Uterus (tissue), 2 donors: ENCODE results near the gene ACACB.

ENCODE experiments used
- CTCF ChIP-seq, 4 experiments: fragments of 200-600 bp in 2 of 4; fragments of 450-650 bp in 2 of 4; sonication (generic) in 2 of 4; IDR thresholded peaks; one replicate each; pipeline ENCODE4 v1.5.1; 2016 to 2019; ENCODE audit warnings: antibody characterized with exemption in 4 of 4, mild to moderate bottlenecking in 2 of 4, moderate library complexity in 1 of 4
- POLR2A ChIP-seq, 2 donors: fragments of 450-650 bp; IDR thresholded peaks; one replicate each; pipeline ENCODE4 v1.6.1; 2016; ENCODE audit warnings: antibody characterized with exemption in 2 of 2, mild to moderate bottlenecking in 1 of 2, moderate library complexity in 1 of 2

DNA sequence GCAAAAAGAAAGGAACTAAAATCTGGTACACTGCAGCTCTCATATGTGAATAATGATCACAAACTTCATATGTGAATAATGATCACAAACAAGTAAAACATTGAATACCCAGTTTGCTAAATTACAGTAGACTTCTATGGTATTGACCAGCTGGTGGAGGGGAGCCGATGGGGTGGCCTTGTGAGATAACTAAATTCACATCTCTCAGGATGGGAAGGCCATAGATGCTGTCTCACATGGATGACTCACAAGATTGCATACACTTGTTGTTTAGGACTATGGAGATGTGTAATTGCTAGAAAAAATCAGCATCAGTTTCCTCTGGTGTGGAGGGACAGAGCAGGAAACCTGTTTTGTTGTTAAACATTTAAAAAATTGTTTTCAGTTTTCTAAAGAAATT, 49.2 kb downstream of the ACACB start:
- TF ChIP-seq CTCF (IDR thresholded peaks at IDR 0.05): no peak
- no peak for TF ChIP-seq POLR2A (IDR thresholded peaks at IDR 0.05)
